IMR-90 (cell line): ENCODE data around the gene OR4K2. TPM values are rescaled to one million over a fixed set of nuclear protein-coding genes. Genes with fewer than 3 reads are reported as not detected.

Experiments used
- ATAC-seq: fragments of 200-7000 bp; cut with Tn5 transposase; 2 replicates; pipeline ENCODE4 v1.9.1; 2020; ENCODE audit warnings: low read depth, mild to moderate bottlenecking, moderate library complexity
- BruUV-seq: library from RNA; stranded (reverse); fragments of 400-500 nt; replicated peaks from 2 replicates; lab custom pipeline; 2021; lab: Mats Ljungman, UMichigan
- CTCF ChIA-PET: fragments of 300-600 bp; formaldehyde crosslinking; extraction: SDS; loops from one replicate; lab custom pipeline; 2021; ENCODE audit warnings: antibody characterized with exemption; lab: Yijun Ruan, JAX
- POLR2A ChIA-PET: fragments of 300-600 bp; sonication (Branson Sonifier 250); formaldehyde crosslinking; loops from one replicate; lab custom pipeline; 2022; ENCODE audit warnings: antibody characterized with exemption; ENCODE audit not compliant: unreplicated experiment; lab: Charles Lee
- DNase-seq: peaks from one replicate; pipeline ENCODE4 v3.0.0; 2013
- H2AFZ ChIP-seq: replicated peaks from 2 replicates; pipeline ENCODE3; 2013; ENCODE audit warnings: low read length, mild to moderate bottlenecking; ENCODE audit not compliant: poor library complexity
- H2AK5ac ChIP-seq: 2 replicates; pipeline ENCODE4 v1.6.1; 2013; ENCODE audit warnings: low read depth, low read length, inconsistent platforms
- H2AK9ac ChIP-seq: replicated peaks from 2 replicates; pipeline ENCODE3; 2013; ENCODE audit warnings: mild to moderate bottlenecking, low read depth, low read length, moderate library complexity; ENCODE audit not compliant: poor library complexity
- H2BK120ac ChIP-seq: 2 replicates; pipeline ENCODE4 v1.6.1; 2013; ENCODE audit warnings: low read depth, low read length, inconsistent platforms
- H2BK15ac ChIP-seq: 3 replicates; pipeline ENCODE4 v1.6.1; 2013; ENCODE audit warnings: low read depth, low read length, inconsistent platforms
- H2BK20ac ChIP-seq: 2 replicates; pipeline ENCODE4 v1.6.1; 2013; ENCODE audit warnings: low read depth, mild to moderate bottlenecking, inconsistent platforms, low read length, moderate library complexity
- H2BK5ac ChIP-seq: 2 replicates; pipeline ENCODE4 v1.6.1; 2013; ENCODE audit warnings: mild to moderate bottlenecking, low read depth, low read length, inconsistent platforms; ENCODE audit not compliant: poor library complexity, severe bottlenecking
- H3K14ac ChIP-seq: replicated peaks from 2 replicates; pipeline ENCODE4 v1.6.1; 2013; ENCODE audit warnings: low read depth, low read length, inconsistent platforms
- H3K18ac ChIP-seq: 2 replicates; pipeline ENCODE4 v1.6.1; 2013; ENCODE audit warnings: low read depth, low read length, control low read depth
- H3K23ac ChIP-seq: 2 replicates; pipeline ENCODE4 v1.6.1; 2013; ENCODE audit warnings: low read depth, low read length, inconsistent platforms
- H3K27ac ChIP-seq: 2 replicates; pipeline ENCODE4 v1.5.1; 2013; ENCODE audit warnings: mild to moderate bottlenecking, control low read depth, low read length; ENCODE audit not compliant: insufficient read depth
- H3K27me3 ChIP-seq: 2 replicates; pipeline ENCODE4 v1.6.1; 2013; ENCODE audit warnings: low read length; ENCODE audit not compliant: control insufficient read depth, insufficient read depth
- H3K36me3 ChIP-seq: 2 replicates; pipeline ENCODE4 v1.6.1; 2013; ENCODE audit warnings: low read length, mixed read lengths; ENCODE audit not compliant: control insufficient read depth, insufficient read depth
- H3K4ac ChIP-seq: 2 replicates; pipeline ENCODE4 v1.6.1; 2013; ENCODE audit warnings: low read depth, low read length, inconsistent platforms
- H3K4me1 ChIP-seq: 2 replicates; pipeline ENCODE4 v1.6.1; 2013; ENCODE audit warnings: low read length, mixed read lengths; ENCODE audit not compliant: control insufficient read depth, insufficient read depth
- H3K4me2 ChIP-seq: 2 replicates; pipeline ENCODE4 v1.6.1; 2013; ENCODE audit warnings: low read depth, mild to moderate bottlenecking, control low read depth, low read length, moderate library complexity
- H3K4me3 ChIP-seq: 2 replicates; pipeline ENCODE4 v1.5.1; 2013; ENCODE audit warnings: low read depth, mild to moderate bottlenecking, control low read depth, low read length, moderate library complexity; ENCODE audit not compliant: insufficient read depth
- H3K56ac ChIP-seq: 2 replicates; pipeline ENCODE4 v1.6.1; 2013; ENCODE audit warnings: low read length, inconsistent platforms; ENCODE audit not compliant: insufficient read depth; ENCODE audit errors: extremely low read depth
- H3K79me1 ChIP-seq, 2 experiments: 2 replicates each; pipeline ENCODE4 v1.6.1; 2013; ENCODE audit warnings: low read length in 2 of 2, inconsistent platforms in 1 of 2, low read depth in 1 of 2
- H3K9ac ChIP-seq: 2 replicates; pipeline ENCODE4 v1.6.1; 2013; ENCODE audit warnings: low read depth, low read length, control low read depth
- H3K9me1 ChIP-seq: 2 replicates; pipeline ENCODE4 v1.6.1; 2013; ENCODE audit warnings: low read length, inconsistent platforms; ENCODE audit not compliant: insufficient read depth
- H3K9me3 ChIP-seq: 2 replicates; pipeline ENCODE4 v1.6.1; 2013; ENCODE audit warnings: low read length; ENCODE audit not compliant: control insufficient read depth, insufficient read depth
- H4K20me1 ChIP-seq: 2 replicates; pipeline ENCODE4 v1.6.1; 2013; ENCODE audit warnings: low read length, inconsistent platforms; ENCODE audit not compliant: insufficient read depth
- H4K5ac ChIP-seq: 2 replicates; pipeline ENCODE4 v1.6.1; 2013; ENCODE audit warnings: mild to moderate bottlenecking, low read depth, low read length, control low read depth
- H4K8ac ChIP-seq, 2 experiments: 2 replicates each; pipeline ENCODE4 v1.6.1; 2013; ENCODE audit warnings: low read depth in 2 of 2, low read length in 2 of 2, control low read depth in 1 of 2, inconsistent platforms in 1 of 2
- H4K91ac ChIP-seq: 2 replicates; pipeline ENCODE4 v1.6.1; 2013; ENCODE audit warnings: low read depth, low read length, inconsistent platforms; ENCODE audit not compliant: insufficient read depth
- CEBPB ChIP-seq: IDR thresholded peaks from 2 replicates; pipeline ENCODE4 v1.6.1; 2012; ENCODE audit warnings: low read depth, low read length, improper control_type of control experiment
- ELK1 ChIP-seq: fragments of 150-350 bp; IDR thresholded peaks from 2 replicates; pipeline ENCODE4 v1.6.1; 2016; ENCODE audit warnings: low read depth, mild to moderate bottlenecking, low read length, moderate library complexity, borderline replicate concordance
- POLR2A ChIP-seq: IDR thresholded peaks from 2 replicates; pipeline ENCODE4 v1.6.1; 2012; ENCODE audit warnings: mild to moderate bottlenecking, low read depth, low read length
- WGBS, 2 experiments: methylation state at CpG; one replicate each; pipeline versions ENCODE4 v1.1.5 to v1.1.7; 2013; ENCODE audit warnings: missing lambda C conversion rate in 2 of 2; ENCODE audit not compliant: insufficient read length in 1 of 2; ENCODE audit errors: extremely low coverage in 2 of 2; 5-methylcytosine and 5-hydroxymethylcytosine counted together
- dilution Hi-C: fragments of 300-500 bp; cut with HindIII; formaldehyde crosslinking; loops from one replicate; pipeline ENCODE4 v1.14.3; 2018; ENCODE audit warnings: low sequenced_read_pairs; ENCODE audit not compliant: unreplicated experiment
- in situ Hi-C: fragments of 300-500 bp; cut with MboI; formaldehyde crosslinking; loops from 3 replicates; pipeline ENCODE4 v1.14.3; 2019; ENCODE audit warnings: low sequenced_read_pairs, inconsistent platforms, mixed read lengths
- intact Hi-C: fragments of 100-400 bp; cut with micrococcal nuclease; formaldehyde crosslinking; loops from 2 replicates; pipeline ENCODE4 v1.10.0; 2022
- polyA plus RNA-seq, 3 experiments: library from polyadenylated mRNA; depleted of rRNA; stranded (reverse); fragments of >200 nt; gene quantifications; 2 replicates each; pipeline ENCODE4 v1.2.3, GENCODE V29; 2012; ENCODE audit warnings: low replicate concordance in 1 of 3
- total RNA-seq: library from RNA; depleted of rRNA; stranded (reverse); fragments of >200 nt; gene quantifications from 2 replicates; pipeline ENCODE4 v1.2.3, GENCODE V29; 2012

OR4K2 gene
- total and polyA plus RNA-seq, 2 of the 4 experiments (the other 2 are of a cell fraction), result not detected

DNA sequence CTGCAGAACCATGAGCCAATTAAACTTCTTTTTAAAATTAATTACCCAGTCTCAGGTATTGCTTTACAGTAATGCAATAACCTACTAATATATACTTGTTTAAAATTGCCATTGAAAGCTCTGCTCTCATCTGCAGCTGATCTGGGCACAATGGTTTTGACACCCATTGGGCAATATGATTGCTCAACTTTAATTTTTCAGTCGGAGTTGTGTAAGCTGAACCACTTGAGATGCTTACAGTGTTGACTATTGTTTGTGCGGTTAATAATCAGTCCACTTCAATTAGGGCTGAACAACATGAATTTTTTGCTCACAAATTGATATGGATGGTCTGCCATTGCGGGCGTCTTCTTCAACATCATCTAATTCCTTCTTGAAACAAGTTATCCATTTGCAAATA lies 27.5 kb downstream of the OR4K2 start:
- no peaks in the 10 kb centered on the region for H4K20me1 ChIP-seq
- no peak overlapping the region for H3K9ac ChIP-seq
- no peaks in the 10 kb centered on the region for H3K36me3 ChIP-seq
- H3K4me2 ChIP-seq, result no peak overlapping the region
- no peak overlapping the region for H2BK5ac ChIP-seq
- H3K4me3 ChIP-seq, result no peak overlapping the region
- H4K91ac ChIP-seq, result no peak overlapping the region
- H2BK120ac ChIP-seq, result no peak overlapping the region
- no peak overlapping the region for H3K27ac ChIP-seq
- H3K14ac ChIP-seq, result no peak overlapping the region
- H3K23ac ChIP-seq, result no peak overlapping the region
- ChIA-PET POLR2A (no interaction called here), CTCF (no interaction called here)
- H2BK15ac ChIP-seq, result no peak overlapping the region
- no peak overlapping the region for H2AK5ac ChIP-seq
- intact Hi-C loops (no loop called here), in situ Hi-C loops (no loop called here), dilution Hi-C loops (no loop called here)
- TF ChIP-seq POLR2A, result no peak
- no peak for TF ChIP-seq ELK1
- TF ChIP-seq CEBPB, result peak; percentile 33; the same call in 1 of the 2 replicates
- no peak overlapping the region for H2BK20ac ChIP-seq
- no TSS peak for BruUV-seq
- no peak overlapping the region for H2AFZ ChIP-seq
- H3K27me3 ChIP-seq, result no peaks in the 10 kb centered on the region
- H3K4ac ChIP-seq, result no peak overlapping the region
- DNase-seq (no peak), ATAC-seq (no peak)
- no peak overlapping the region for H3K56ac ChIP-seq
- H3K79me1 ChIP-seq, result no peaks in the 10 kb centered on the region
- no peaks in the 10 kb centered on the region for H3K9me1 ChIP-seq
- no peak overlapping the region for H3K18ac ChIP-seq
- H3K4me1 ChIP-seq, result no peaks in the 10 kb centered on the region
- no peak overlapping the region for H4K8ac ChIP-seq
- H3K9me3 ChIP-seq, result peaks cover 29% of the 10 kb centered on the region
- no peak overlapping the region for H4K5ac ChIP-seq
- H2AK9ac ChIP-seq, result no peak overlapping the region
- WGBS, 2 experiments, result 40% methylated on average over 2 of the region's 4 CpGs; no CpG with 5 or more reads in 1 of the 2 experiments
